ENCODE measurements around the gene MAML2. TPM values are rescaled to one million over a fixed set of nuclear protein-coding genes. Genes with fewer than 3 reads are reported as not detected.
"Not testable (repeated sequence)": the region's sequence is repeated elsewhere in the genome, so short reads cannot be mapped to it uniquely, and the experiment has no call there.

The MAML2 gene
- total and polyA plus RNA-seq, 2 experiments from 2014 or later: 2.0 to 7.1 TPM

- not testable (repeated sequence) for H2AFZ ChIP-seq; H3K36me3 ChIP-seq (ENCODE audit: insufficient read depth); H3K36me3 Mint-ChIP-seq (ENCODE audit: low read depth); H3K4me3 ChIP-seq; H3K79me2 ChIP-seq (replicated peaks; ENCODE audit: insufficient read depth); H3K9me3 Mint-ChIP-seq; H3F3A ChIP-seq (replicated peaks; ENCODE audit: low read depth); H4K20me1 ChIP-seq (replicated peaks; ENCODE audit: insufficient read depth); H3K27me3 ChIP-seq (ENCODE audit: insufficient read depth); H3K27me3 Mint-ChIP-seq (ENCODE audit: insufficient read depth, low read depth, poor library complexity); H3K9me2 ChIP-seq (ENCODE audit: insufficient read depth)
- ATAC-seq (peak; percentile 39), DNase-seq (ENCODE audit: low spot score) (peak; percentile 49)
- TF ChIP-seq NANOG (IDR thresholded peaks at IDR 0.05; ENCODE audit: borderline replicate concordance): peak; percentile 88
- H3K4me2 ChIP-seq: peak overlapping the region; percentile 30
- peak overlapping the region; percentile 95 for H3K27ac ChIP-seq (ENCODE audit: low read depth)
- peaks cover 56% of the 10 kb centered on the region for H3K4me1 ChIP-seq (ENCODE audit: insufficient read depth)
- peak overlapping the region; percentile 15; the same call in 1 of the 3 replicates for H3K4me3 Mint-ChIP-seq
- H3K4me1 Mint-ChIP-seq: peaks cover 73% of the 10 kb centered on the region
- H3K27ac Mint-ChIP-seq: peak overlapping the region; percentile 59
These were observed 162.1 kb downstream of the MAML2 start for GRCh38 chr11:96180937-96181336.

- H3K27me3 Mint-ChIP-seq (ENCODE audit: insufficient read depth, low read depth, poor library complexity): peaks cover 9% of the 10 kb centered on the region
- peak overlapping the region; percentile 52; the same call in 1 of the 2 replicates for H3K4me2 ChIP-seq
- DNase-seq (ENCODE audit: low spot score): no peak
- no peak for TF ChIP-seq ETS1 (IDR thresholded peaks at IDR 0.05)
- no peak for TF ChIP-seq REST (IDR thresholded peaks at IDR 0.05; ENCODE audit: unreplicated experiment)
- TF ChIP-seq ZNF331 (CRISPR knock-in tag; IDR thresholded peaks at IDR 0.05; ENCODE audit: low read depth): no peak
- TF ChIP-seq ZNF462 (CRISPR knock-in tag; IDR thresholded peaks at IDR 0.05): peak; percentile 32; the same call in 1 of the 2 replicates
- no peaks in the 10 kb centered on the region for H3K9me3 Mint-ChIP-seq
- peak overlapping the region; percentile 95 for H3K27ac ChIP-seq (ENCODE audit: low read depth)
- peaks cover 8% of the 10 kb centered on the region; the same call in 1 of the 2 replicates for H3F3A ChIP-seq (replicated peaks; ENCODE audit: low read depth)
- H2AFZ ChIP-seq: no peak overlapping the region
- no peaks in the 10 kb centered on the region for H3K79me2 ChIP-seq (replicated peaks; ENCODE audit: insufficient read depth)
- peak overlapping the region; percentile 12; the same call in 1 of the 2 replicates for H3K4me3 ChIP-seq
- peak; percentile 49 for ATAC-seq
- no peaks in the 10 kb centered on the region for H3K36me3 ChIP-seq (ENCODE audit: insufficient read depth)
- H3K4me3 Mint-ChIP-seq: peak overlapping the region; percentile 15; the same call in 1 of the 3 replicates
- peaks cover 68% of the 10 kb centered on the region for H3K4me1 Mint-ChIP-seq
- H3K27me3 ChIP-seq (ENCODE audit: insufficient read depth): no peaks in the 10 kb centered on the region
- H3K9me2 ChIP-seq (ENCODE audit: insufficient read depth): 0 out of 2 replicates have a peak, but pooled peaks cover 4% of the 10 kb centered on the region
- peaks cover 51% of the 10 kb centered on the region for H3K4me1 ChIP-seq (ENCODE audit: insufficient read depth)
- peak overlapping the region; percentile 59 for H3K27ac Mint-ChIP-seq
- H3K36me3 Mint-ChIP-seq (ENCODE audit: low read depth): no peaks in the 10 kb centered on the region
- H4K20me1 ChIP-seq (replicated peaks; ENCODE audit: insufficient read depth): no peaks in the 10 kb centered on the region
These were observed 162.7 kb downstream of the MAML2 start for GRCh38 chr11:96180341-96180740.

All from GM23338 (cell line).